Naive B cell (primary cell): ENCODE measurements around the gene SLC39A13. TPM values are rescaled to one million over a fixed set of nuclear protein-coding genes. Genes with fewer than 3 reads are reported as not detected.
A peak's percentile ranks its signal among the peaks of the same experiment; 100 is the strongest.

Experiments used
- ATAC-seq, 2 donors: fragments of 150-1000 bp; cut with Tn5 transposase; 2 replicates each; pipeline ENCODE4 v1.10.0; 2021; ENCODE audit warnings: low read depth in 2 of 2, mild to moderate bottlenecking in 2 of 2, moderate library complexity in 2 of 2
- DNase-seq: peaks from one replicate; pipeline ENCODE4 v3.0.0; 2022
- H3K27ac Mint-ChIP-seq, 6 donors: one replicate each; pipeline ENCODE4 v1.8.0; 2020 to 2022; ENCODE audit warnings: mild to moderate bottlenecking in 6 of 6, mixed read lengths in 6 of 6, moderate library complexity in 5 of 6, inconsistent platforms in 2 of 6
- H3K27me3 Mint-ChIP-seq, 3 donors: one replicate each; pipeline ENCODE4 v1.8.0; 2021 to 2022; ENCODE audit warnings: mixed read lengths in 3 of 3, mild to moderate bottlenecking in 1 of 3
- H3K36me3 Mint-ChIP-seq, 2 donors: one replicate each; pipeline ENCODE4 v1.8.0; 2020 to 2022; ENCODE audit warnings: mixed read lengths in 2 of 2, inconsistent platforms in 1 of 2, mild to moderate bottlenecking in 1 of 2
- H3K4me1 Mint-ChIP-seq, 3 donors: one replicate each; pipeline ENCODE4 v1.8.0; 2020 to 2022; ENCODE audit warnings: mixed read lengths in 3 of 3, inconsistent platforms in 1 of 3, mild to moderate bottlenecking in 1 of 3, moderate library complexity in 1 of 3
- H3K4me3 Mint-ChIP-seq, 8 donors: one replicate each; pipeline ENCODE4 v1.8.0; 2020 to 2022; ENCODE audit warnings: mild to moderate bottlenecking in 8 of 8, mixed read lengths in 8 of 8, moderate library complexity in 8 of 8, inconsistent platforms in 2 of 8
- H3K9me3 Mint-ChIP-seq, 7 donors: one replicate each; pipeline ENCODE4 v1.8.0; 2020 to 2022; ENCODE audit warnings: mixed read lengths in 7 of 7, mild to moderate bottlenecking in 5 of 7, inconsistent platforms in 2 of 7, moderate library complexity in 1 of 7
- polyA plus RNA-seq, 6 donors: library from polyadenylated mRNA; unstranded; fragments of 300-500 nt; fragmentation: Illumina TruSeq; gene quantifications; one replicate each; pipeline ENCODE4 v1.2.3, GENCODE V29; 2021; ENCODE audit warnings: low read depth in 6 of 6

SLC39A13 gene
- polyA plus RNA-seq, 6 donors from 2014 or later = 7.5 to 21.9 (median 17.2) TPM

- H3K27me3 Mint-ChIP-seq = no peaks in the 10 kb centered on the region
- H3K4me3 Mint-ChIP-seq = peak overlapping the region in 1 of 8 donors; percentile 15
- H3K4me1 Mint-ChIP-seq = peaks cover 30 to 52% (median 50%) of the 10 kb centered on the region in 3 donors
- no peak for ATAC-seq
- no peaks in the 10 kb centered on the region for H3K9me3 Mint-ChIP-seq
- H3K27ac Mint-ChIP-seq = peak overlapping the region in 3 of 6 donors; percentile 54 to 81 (median 62)
- no peak for DNase-seq
- no peaks in the 10 kb centered on the region for H3K36me3 Mint-ChIP-seq
These were observed 18.6 kb upstream of the SLC39A13 start for GRCh38 chr11:47389577-47390421.

- Mint-ChIP-seq H3K36me3 (no peaks in the 10 kb centered on the region), H3K27me3 (no peaks in the 10 kb centered on the region), H3K4me3 (peak overlapping the region in 1 of 8 donors; percentile 43), H3K4me1 (peaks cover 33 to 54% (median 53%) of the 10 kb centered on the region in 3 donors), H3K9me3 (no peaks in the 10 kb centered on the region), H3K27ac (peak overlapping the region in 1 of 6 donors; percentile 78)
- no peak for ATAC-seq
- DNase-seq = no peak
These were observed 18.0 kb upstream of the SLC39A13 start for GRCh38 chr11:47390422-47390760.

GRCh38 chr11:47391077-47391583, 17.3 kb upstream of the SLC39A13 start:
- Mint-ChIP-seq H3K4me1 (peaks cover 38 to 61% (median 61%) of the 10 kb centered on the region in 3 donors), H3K27me3 (no peaks in the 10 kb centered on the region), H3K36me3 (no peaks in the 10 kb centered on the region), H3K9me3 (no peaks in the 10 kb centered on the region), H3K4me3 (peak overlapping the region in 3 of 8 donors; percentile 13 to 53 (median 43)), H3K27ac (peak overlapping the region in 1 of 6 donors; percentile 94)
- DNase-seq (no peak), ATAC-seq (no peak)

- no peaks in the 10 kb centered on the region for H3K9me3 Mint-ChIP-seq
These were observed 16.5 kb upstream of the SLC39A13 start for GRCh38 chr11:47391711-47392432.

GRCh38 chr11:47392546-47393162, 15.7 kb upstream of the SLC39A13 start:
- no peak for DNase-seq
- Mint-ChIP-seq H3K4me3 (peak overlapping the region in 6 of 8 donors; percentile 29 to 80 (median 60)), H3K27ac (peak overlapping the region in 5 of 6 donors; percentile 26 to 94 (median 47)), H3K9me3 (no peaks in the 10 kb centered on the region), H3K36me3 (no peaks in the 10 kb centered on the region), H3K27me3 (no peaks in the 10 kb centered on the region), H3K4me1 (peaks cover 42 to 72% (median 69%) of the 10 kb centered on the region in 3 donors)
- no peak for ATAC-seq

More at GRCh38 chr11:47391711-47392432, 16.5 kb upstream of the SLC39A13 start:
- ATAC-seq (no peak), DNase-seq (no peak)
- H3K36me3 Mint-ChIP-seq = no peaks in the 10 kb centered on the region
- H3K27ac Mint-ChIP-seq = peak overlapping the region in 3 of 6 donors; percentile 57 to 94 (median 83)
- H3K27me3 Mint-ChIP-seq = no peaks in the 10 kb centered on the region
- H3K4me1 Mint-ChIP-seq = peaks cover 38 to 65% (median 63%) of the 10 kb centered on the region in 3 donors
- peak overlapping the region in 4 of 8 donors; percentile 29 to 80 (median 60) for H3K4me3 Mint-ChIP-seq

GRCh38 chr11:47393163-47394049, 15.0 kb upstream of the SLC39A13 start:
- Mint-ChIP-seq H3K4me3 (peak overlapping the region; percentile 64 to 95 (median 84)), H3K4me1 (peaks cover 46 to 77% (median 73%) of the 10 kb centered on the region in 3 donors), H3K27me3 (no peaks in the 10 kb centered on the region), H3K36me3 (no peaks in the 10 kb centered on the region), H3K27ac (peak overlapping the region in 5 of 6 donors; percentile 63 to 97 (median 94)), H3K9me3 (no peaks in the 10 kb centered on the region)
- ATAC-seq (no peak), DNase-seq (no peak)

GRCh38 chr11:47394050-47394321, 14.4 kb upstream of the SLC39A13 start:
- Mint-ChIP-seq H3K4me1 (peaks cover 49 to 77% (median 76%) of the 10 kb centered on the region in 3 donors), H3K36me3 (no peaks in the 10 kb centered on the region), H3K27me3 (no peaks in the 10 kb centered on the region), H3K27ac (peak overlapping the region; percentile 60 to 97 (median 94)), H3K9me3 (no peaks in the 10 kb centered on the region), H3K4me3 (peak overlapping the region; percentile 64 to 95 (median 84))
- ATAC-seq = no peak
- no peak for DNase-seq

GRCh38 chr11:47394322-47395222, 13.8 kb upstream of the SLC39A13 start:
- DNase-seq = peak; percentile 61
- no peaks in the 10 kb centered on the region for H3K27me3 Mint-ChIP-seq
- H3K27ac Mint-ChIP-seq = peak overlapping the region; percentile 93 to 97 (median 96)
- H3K4me1 Mint-ChIP-seq = peaks cover 49 to 76% (median 75%) of the 10 kb centered on the region in 3 donors
- no peaks in the 10 kb centered on the region for H3K36me3 Mint-ChIP-seq
- ATAC-seq = peak; percentile 86 to 92
- H3K4me3 Mint-ChIP-seq = peak overlapping the region; percentile 76 to 95 (median 87)
- H3K9me3 Mint-ChIP-seq = no peaks in the 10 kb centered on the region

- peak overlapping the region; percentile 86 to 97 (median 96) for H3K27ac Mint-ChIP-seq
- no peaks in the 10 kb centered on the region for H3K36me3 Mint-ChIP-seq
- H3K4me3 Mint-ChIP-seq = peak overlapping the region; percentile 76 to 95 (median 88)
- H3K9me3 Mint-ChIP-seq = no peaks in the 10 kb centered on the region
- peaks cover 51 to 73% (median 71%) of the 10 kb centered on the region in 3 donors for H3K4me1 Mint-ChIP-seq
- no peaks in the 10 kb centered on the region for H3K27me3 Mint-ChIP-seq
- DNase-seq (no peak), ATAC-seq (no peak)
These were observed 13.0 kb upstream of the SLC39A13 start for GRCh38 chr11:47395223-47396048.

GRCh38 chr11:47396049-47396320, 12.4 kb upstream of the SLC39A13 start:
- H3K27me3 Mint-ChIP-seq = no peaks in the 10 kb centered on the region
- no peaks in the 10 kb centered on the region for H3K36me3 Mint-ChIP-seq
- DNase-seq (no peak), ATAC-seq (no peak)
- H3K9me3 Mint-ChIP-seq = no peaks in the 10 kb centered on the region
- H3K4me3 Mint-ChIP-seq = peak overlapping the region in 5 of 8 donors; percentile 20 to 89 (median 80)
- H3K27ac Mint-ChIP-seq = peak overlapping the region in 5 of 6 donors; percentile 13 to 97 (median 94)
- peaks cover 52 to 75% (median 71%) of the 10 kb centered on the region in 3 donors for H3K4me1 Mint-ChIP-seq

- ATAC-seq = no peak
- Mint-ChIP-seq H3K4me1 (peaks cover 55 to 75% (median 71%) of the 10 kb centered on the region in 3 donors), H3K9me3 (no peaks in the 10 kb centered on the region), H3K4me3 (peak overlapping the region; percentile 57 to 93 (median 84)), H3K27me3 (no peaks in the 10 kb centered on the region), H3K36me3 (no peaks in the 10 kb centered on the region), H3K27ac (peak overlapping the region in 3 of 6 donors; percentile 49 to 93 (median 54))
- DNase-seq = no peak
These were observed 10.4 kb upstream of the SLC39A13 start for GRCh38 chr11:47398011-47398410.
